Right lobe of liver (tissue), 6 donors: Measurements from ENCODE around the gene CRIP1. TPM values are rescaled to one million over a fixed set of nuclear protein-coding genes. Genes with fewer than 3 reads are reported as not detected.

Experiments used
- ATAC-seq, 4 donors: fragments of 200-7000 bp; cut with Tn5 transposase; one replicate each; pipeline ENCODE4 v1.9.1; 2020; ENCODE audit warnings: mild to moderate bottlenecking in 4 of 4, moderate library complexity in 4 of 4
- DNase-seq, 3 donors: peaks; one replicate each; pipeline ENCODE4 v3.0.0-alpha.2; 2020
- H3K27ac ChIP-seq, 3 donors: fragments of 200-600 bp; one replicate each; pipeline ENCODE4 v1.8.0; 2022
- H3K27me3 ChIP-seq, 2 donors: fragments of 200-600 bp; one replicate each; pipeline ENCODE4 v1.8.0; 2022
- H3K36me3 ChIP-seq, 4 donors: fragments of 200-600 bp; sonication (generic) in 1 of 4; one replicate each; pipeline versions ENCODE4 v1.5.1 to v1.8.0; 2017 to 2022; ENCODE audit warnings: control low read depth in 1 of 4
- H3K4me1 ChIP-seq, 4 donors: fragments of 200-600 bp; sonication (generic) in 1 of 4; one replicate each; pipeline versions ENCODE4 v1.5.1 to v1.8.0; 2017 to 2022; ENCODE audit warnings: control low read depth in 1 of 4
- H3K4me3 ChIP-seq, 3 donors: fragments of 200-600 bp; one replicate each; pipeline ENCODE4 v1.8.0; 2022
- H3K9me3 ChIP-seq, 4 donors: fragments of 200-600 bp; sonication (generic) in 1 of 4; one replicate each; pipeline versions ENCODE4 v1.5.1 to v1.8.0; 2017 to 2022; ENCODE audit warnings: control low read depth in 1 of 4
- POLR2A ChIP-seq: fragments of 450-650 bp; IDR thresholded peaks from one replicate; pipeline ENCODE4 v1.6.1; 2017; ENCODE audit warnings: antibody characterized with exemption, mild to moderate bottlenecking
- WGBS: methylation state at CpG from one replicate; pipeline ENCODE4 v1.1.6; 2018; ENCODE audit warnings: low coverage, low lambda C conversion rate; ENCODE audit not compliant: insufficient coverage; ENCODE audit errors: missing lambda C conversion rate; 5-methylcytosine and 5-hydroxymethylcytosine counted together
- intact Hi-C, 2 donors: fragments of 100-400 bp; cut with DNase I; formaldehyde crosslinking; loops; one replicate each; pipeline versions ENCODE4 v1.11.2 to v1.14.1; 2022
- total RNA-seq, 6 experiments: library from RNA; depleted of rRNA in 2 of 6; stranded (reverse); fragments of >200 nt in 2 of 6; fragmentation: NEBNext Ultra II Directional in 3 of 6; extraction: Animal tissue kit (Norgen Biotek cat#: 25700) in 3 of 6; gene quantifications; one replicate each; pipeline versions ENCODE4 v1.1.0 to v1.2.4, GENCODE V29; 2016 to 2023
- TF ChIP-seq, protein P1 (sequence below), 4 donors: fragments of 200-600 bp in 3 of 4; fragments of 450-650 bp in 1 of 4; IDR thresholded peaks; one replicate each; pipeline versions ENCODE4 v1.5.1 to v1.8.0; 2016 to 2022; ENCODE audit warnings: antibody characterized with exemption in 4 of 4, mild to moderate bottlenecking in 2 of 4
- donor health status: DM: no; HTN: yes; CAD: no.
- donor health status: DM: no; HTN: no; CAD: no.
- donor health status: DM: no; HTN: no; CAD: no.
- donor health status: DM: no; HTN: yes; CAD: no.
- donor health status: DM: no; HTN: yes; CAD: no.

CRIP1 gene
- total RNA-seq, 6 experiments from 2014 or later: 0.79 to 5.4 (median 2.7) TPM

DNA sequence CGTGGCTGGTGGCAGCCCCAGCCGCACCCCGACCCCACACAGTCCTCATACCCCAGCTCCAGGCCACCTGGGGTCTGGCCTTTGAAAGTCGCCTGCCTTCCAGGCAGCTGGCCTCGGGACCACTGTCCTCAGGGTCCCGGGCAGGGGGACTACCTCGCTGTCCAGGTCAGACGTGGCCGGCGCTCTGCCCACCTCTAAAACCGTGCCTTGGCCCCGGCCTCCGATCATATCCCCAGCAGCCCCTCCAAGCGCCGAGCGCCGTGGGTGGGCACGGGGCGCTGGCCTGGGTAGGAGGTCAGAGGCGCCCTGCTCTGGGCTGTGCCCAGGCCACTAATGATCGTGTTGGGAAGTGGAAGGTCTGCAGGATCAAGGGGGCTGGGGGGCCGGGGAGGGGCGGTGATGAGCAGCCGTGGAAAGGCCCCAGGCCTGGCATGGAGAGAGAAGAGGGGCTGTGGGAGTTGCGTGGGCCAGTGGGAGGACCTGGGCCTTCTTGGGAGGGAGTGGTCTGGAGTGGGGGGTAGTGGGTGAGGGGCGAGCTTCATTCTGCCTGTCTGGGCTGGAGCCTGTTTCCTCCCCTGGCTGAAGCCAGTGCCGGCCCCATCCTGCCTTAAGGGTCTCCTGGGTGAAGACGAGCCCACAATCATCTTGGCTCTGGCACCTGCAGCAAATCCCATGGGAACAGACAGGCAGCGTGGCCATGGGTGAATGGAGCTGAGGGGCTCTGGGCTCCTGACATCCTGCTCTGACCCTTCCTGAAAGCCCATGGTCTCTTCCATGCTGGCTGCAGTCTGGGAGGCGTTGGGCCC, 44.6 kb downstream of the CRIP1 start:
- H3K27me3 ChIP-seq: no peaks in the 10 kb centered on the region
- whole genome bisulfite sequencing: 93% methylated on average over 3 of the region's 30 CpGs
- H3K9me3 ChIP-seq: no peaks in the 10 kb centered on the region
- no peak overlapping the region for H3K4me3 ChIP-seq
- TF ChIP-seq, protein P1, sequence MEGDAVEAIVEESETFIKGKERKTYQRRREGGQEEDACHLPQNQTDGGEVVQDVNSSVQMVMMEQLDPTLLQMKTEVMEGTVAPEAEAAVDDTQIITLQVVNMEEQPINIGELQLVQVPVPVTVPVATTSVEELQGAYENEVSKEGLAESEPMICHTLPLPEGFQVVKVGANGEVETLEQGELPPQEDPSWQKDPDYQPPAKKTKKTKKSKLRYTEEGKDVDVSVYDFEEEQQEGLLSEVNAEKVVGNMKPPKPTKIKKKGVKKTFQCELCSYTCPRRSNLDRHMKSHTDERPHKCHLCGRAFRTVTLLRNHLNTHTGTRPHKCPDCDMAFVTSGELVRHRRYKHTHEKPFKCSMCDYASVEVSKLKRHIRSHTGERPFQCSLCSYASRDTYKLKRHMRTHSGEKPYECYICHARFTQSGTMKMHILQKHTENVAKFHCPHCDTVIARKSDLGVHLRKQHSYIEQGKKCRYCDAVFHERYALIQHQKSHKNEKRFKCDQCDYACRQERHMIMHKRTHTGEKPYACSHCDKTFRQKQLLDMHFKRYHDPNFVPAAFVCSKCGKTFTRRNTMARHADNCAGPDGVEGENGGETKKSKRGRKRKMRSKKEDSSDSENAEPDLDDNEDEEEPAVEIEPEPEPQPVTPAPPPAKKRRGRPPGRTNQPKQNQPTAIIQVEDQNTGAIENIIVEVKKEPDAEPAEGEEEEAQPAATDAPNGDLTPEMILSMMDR (IDR thresholded peaks at IDR 0.05): no peak
- TF ChIP-seq POLR2A: no peak
- H3K4me1 ChIP-seq: peaks cover 0 to 17% (median 0%) of the 10 kb centered on the region in 4 donors
- intact Hi-C loops: loop anchor here in 1 of 2 donors (5.0 kb wide), 1 partner anchor 164 kb away; no protein-coding TSS in a partner anchor
- ATAC-seq: no peak
- DNase-seq: no peak
- H3K36me3 ChIP-seq: no peaks in the 10 kb centered on the region
- no peak overlapping the region for H3K27ac ChIP-seq

DNA sequence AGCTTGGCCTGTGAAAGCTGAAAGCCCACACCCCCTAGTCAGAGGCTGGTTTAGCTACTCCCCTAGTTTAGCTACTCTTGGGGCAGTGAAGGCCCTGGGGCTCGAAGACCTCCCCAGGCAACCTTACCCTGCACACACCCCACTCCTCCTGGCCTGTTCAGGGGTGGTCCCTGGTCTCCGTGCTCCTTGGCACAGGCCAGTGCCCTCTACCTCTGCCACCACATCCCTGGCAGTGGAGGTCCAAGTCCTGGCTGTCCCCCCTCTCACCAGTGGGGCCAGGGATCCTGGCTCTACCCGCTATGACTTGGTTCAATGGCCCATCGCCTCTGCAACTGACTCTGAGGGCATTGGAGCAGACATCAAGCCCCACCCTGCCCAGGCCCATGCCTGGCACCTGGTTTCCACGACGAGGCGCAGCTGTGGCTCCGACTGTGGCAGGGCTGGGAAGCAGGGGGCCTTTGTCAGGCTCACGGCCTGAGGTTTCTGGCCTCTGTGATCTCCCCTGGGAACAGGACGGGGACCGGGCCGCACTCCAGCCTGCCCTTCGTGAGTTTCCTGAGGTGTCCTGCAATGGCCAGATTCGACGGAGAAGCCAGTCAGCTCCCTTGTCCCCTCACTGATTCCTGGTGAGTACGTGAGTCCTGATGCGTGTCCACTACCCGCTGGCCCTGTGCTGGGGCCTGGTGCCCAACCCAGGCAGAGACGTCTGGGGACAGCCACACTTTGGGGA, 45.4 kb downstream of the CRIP1 start:
- TF ChIP-seq, protein P1 (IDR thresholded peaks at IDR 0.05): no peak
- TF ChIP-seq POLR2A: no peak
- WGBS: 86% methylated on average over 1 of the region's 19 CpGs
- no peak overlapping the region for H3K27ac ChIP-seq
- no peak for DNase-seq
- peaks cover 0 to 12% (median 0%) of the 10 kb centered on the region in 4 donors for H3K4me1 ChIP-seq
- H3K27me3 ChIP-seq: no peaks in the 10 kb centered on the region
- H3K4me3 ChIP-seq: no peak overlapping the region
- no peaks in the 10 kb centered on the region for H3K9me3 ChIP-seq
- no peaks in the 10 kb centered on the region for H3K36me3 ChIP-seq
- intact Hi-C loops: loop anchor here in 1 of 2 donors (5.0 kb wide), 1 partner anchor 165 kb away; no protein-coding TSS in a partner anchor
- ATAC-seq: no peak

DNA sequence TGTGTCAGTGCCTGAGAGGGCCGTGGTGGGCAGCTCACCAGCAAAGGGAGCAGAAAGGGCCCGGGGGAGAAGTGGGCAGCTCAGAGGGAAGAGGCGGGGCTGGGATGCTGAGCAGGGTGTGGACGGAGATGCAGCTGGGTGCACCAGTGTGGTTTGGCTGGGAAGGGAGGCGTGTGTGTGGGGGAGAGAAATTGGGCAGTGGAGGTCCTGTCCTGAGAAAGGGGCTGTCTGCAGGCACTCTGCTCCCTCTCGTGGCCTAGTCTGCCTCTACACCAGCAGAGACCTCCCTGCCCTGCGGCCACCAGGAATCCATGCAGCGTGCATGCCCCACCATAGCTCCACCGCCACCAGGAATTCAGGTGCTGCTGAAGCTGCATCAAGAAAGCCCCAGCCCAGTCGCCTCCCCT, 46.1 kb downstream of the CRIP1 start:
- Histone ChIP-seq H3K4me3 (no peak overlapping the region), H3K4me1 (peaks cover 0 to 10% (median 0%) of the 10 kb centered on the region in 4 donors), H3K36me3 (no peaks in the 10 kb centered on the region), H3K9me3 (no peaks in the 10 kb centered on the region), H3K27ac (no peak overlapping the region), H3K27me3 (no peaks in the 10 kb centered on the region)
- no peak for ATAC-seq
- intact Hi-C loops: loop anchor here in 1 of 2 donors (5.0 kb wide), 1 partner anchor 165 kb away; no protein-coding TSS in a partner anchor
- WGBS: 78% methylated on average over 5 of the region's 10 CpGs
- TF ChIP-seq, protein P1 (IDR thresholded peaks at IDR 0.05): peak in 1 of 4 donors; percentile 21
- no peak for TF ChIP-seq POLR2A
- peak in 1 of 3 donors; percentile 39 for DNase-seq

DNA sequence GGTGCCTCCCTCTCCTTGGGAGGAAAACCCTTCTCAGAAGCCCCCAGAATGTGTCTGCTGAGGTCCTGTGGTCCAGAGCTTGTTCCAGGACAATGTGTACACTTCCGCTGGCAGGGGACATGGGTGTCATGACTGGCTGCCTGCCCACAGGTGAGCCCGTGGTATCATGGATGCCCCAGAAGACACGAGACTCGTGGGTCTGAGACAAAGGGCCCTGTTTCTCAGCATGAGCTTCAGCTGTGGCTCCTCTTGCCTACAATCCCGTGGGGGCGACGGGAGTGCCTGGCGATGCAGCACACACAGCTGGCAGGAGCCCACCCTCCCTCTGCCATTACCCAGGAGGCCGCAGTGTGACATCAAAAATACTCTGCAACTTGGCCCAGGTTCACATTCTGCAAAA, 46.7 kb downstream of the CRIP1 start:
- no peaks in the 10 kb centered on the region for H3K9me3 ChIP-seq
- H3K27me3 ChIP-seq: no peaks in the 10 kb centered on the region
- WGBS: no CpG with 5 or more reads among the region's 9 CpGs
- no peak overlapping the region for H3K4me3 ChIP-seq
- no peaks in the 10 kb centered on the region for H3K36me3 ChIP-seq
- ATAC-seq: no peak
- H3K27ac ChIP-seq: no peak overlapping the region
- peak in 1 of 3 donors; percentile 40 for DNase-seq
- intact Hi-C loops: loop anchor here in 1 of 2 donors (5.0 kb wide), 1 partner anchor 166 kb away; no protein-coding TSS in a partner anchor
- H3K4me1 ChIP-seq: peaks cover 0 to 3% (median 0%) of the 10 kb centered on the region in 4 donors
- TF ChIP-seq, protein P1 (IDR thresholded peaks at IDR 0.05): no peak
- TF ChIP-seq POLR2A: no peak
